ENCODE results near the gene TRIM14.

DNA sequence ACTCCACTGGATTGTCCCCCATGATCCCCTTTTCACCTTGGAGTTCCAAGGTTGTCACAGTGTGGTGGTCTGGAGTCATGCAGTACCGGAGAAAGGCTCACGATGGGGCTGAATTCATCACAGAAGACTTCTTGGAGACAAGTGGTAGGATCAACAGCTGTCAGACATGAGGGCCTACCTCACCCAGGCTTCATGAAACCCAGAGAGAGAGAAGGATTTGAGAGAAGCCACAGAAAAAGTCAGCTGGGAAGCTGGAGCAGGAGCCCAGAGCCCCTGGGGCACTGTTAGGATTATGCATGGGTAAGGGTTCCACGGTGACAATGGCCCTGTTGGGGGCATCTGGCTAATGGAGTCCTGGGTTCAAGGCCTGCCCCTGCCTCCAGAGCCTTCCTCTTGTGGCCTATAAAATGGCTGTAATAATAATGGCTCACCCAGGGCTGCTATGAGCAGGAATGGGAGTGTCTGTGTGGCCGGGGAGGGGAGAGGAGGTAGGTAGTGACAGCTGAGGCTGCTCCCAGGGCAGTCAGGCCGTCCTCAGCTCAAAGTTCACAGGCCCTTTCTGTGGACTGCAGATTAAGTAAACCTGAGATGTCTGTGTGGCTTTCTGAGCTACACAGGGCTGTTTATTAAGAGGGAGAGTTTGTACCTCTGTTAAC lies 910 bp downstream of the TRIM14 start:
- TF ChIP-seq, protein P1, sequence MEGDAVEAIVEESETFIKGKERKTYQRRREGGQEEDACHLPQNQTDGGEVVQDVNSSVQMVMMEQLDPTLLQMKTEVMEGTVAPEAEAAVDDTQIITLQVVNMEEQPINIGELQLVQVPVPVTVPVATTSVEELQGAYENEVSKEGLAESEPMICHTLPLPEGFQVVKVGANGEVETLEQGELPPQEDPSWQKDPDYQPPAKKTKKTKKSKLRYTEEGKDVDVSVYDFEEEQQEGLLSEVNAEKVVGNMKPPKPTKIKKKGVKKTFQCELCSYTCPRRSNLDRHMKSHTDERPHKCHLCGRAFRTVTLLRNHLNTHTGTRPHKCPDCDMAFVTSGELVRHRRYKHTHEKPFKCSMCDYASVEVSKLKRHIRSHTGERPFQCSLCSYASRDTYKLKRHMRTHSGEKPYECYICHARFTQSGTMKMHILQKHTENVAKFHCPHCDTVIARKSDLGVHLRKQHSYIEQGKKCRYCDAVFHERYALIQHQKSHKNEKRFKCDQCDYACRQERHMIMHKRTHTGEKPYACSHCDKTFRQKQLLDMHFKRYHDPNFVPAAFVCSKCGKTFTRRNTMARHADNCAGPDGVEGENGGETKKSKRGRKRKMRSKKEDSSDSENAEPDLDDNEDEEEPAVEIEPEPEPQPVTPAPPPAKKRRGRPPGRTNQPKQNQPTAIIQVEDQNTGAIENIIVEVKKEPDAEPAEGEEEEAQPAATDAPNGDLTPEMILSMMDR (IDR thresholded peaks at IDR 0.05) = no peak
- no peak for TF ChIP-seq ZFX (IDR thresholded peaks at IDR 0.05; ENCODE audit: borderline replicate concordance)

All from 22Rv1 (cell line).